ENCODE data around the gene CACNA2D2. TPM values are rescaled to one million over a fixed set of nuclear protein-coding genes. Genes with fewer than 3 reads are reported as not detected.

Gene CACNA2D2
- total and polyA plus RNA-seq, 2 of the 13 experiments (the other 11 are each of a cell fraction or from before 2014, with no cell fraction given) = not detected

GRCh38 chr3:50322386-50323091 is 180.9 kb downstream of the CACNA2D2 start, which contains the start of gene HYAL2:
HYAL2 (minus strand) TSS chr3:50322745; CDS start chr3:50320489, 2,256 bp downstream.
- no peak for DNase-seq (ENCODE audit: low spot score)
- BruUV-seq (replicated peaks) = TSS peak; percentile 85
- TF ChIP-seq JUN (CRISPR knock-in tag; IDR thresholded peaks at IDR 0.05) (no peak), SAP130 (CRISPR knock-in tag; IDR thresholded peaks at IDR 0.05; ENCODE audit: low read depth) (peak; percentile 63), ZNF280B (CRISPR knock-in tag; IDR thresholded peaks at IDR 0.05; ENCODE audit: borderline replicate concordance) (no peak), HMG20A (CRISPR knock-in tag; IDR thresholded peaks at IDR 0.05; ENCODE audit: borderline replicate concordance) (no peak), HES4 (CRISPR knock-in tag; IDR thresholded peaks at IDR 0.05; ENCODE audit: borderline replicate concordance) (no peak), RBFOX2 (IDR thresholded peaks at IDR 0.05; ENCODE audit: low read depth, low read length) (peak; percentile 86), ARNT (IDR thresholded peaks at IDR 0.05) (no peak), ZNF256 (CRISPR knock-in tag; conservative IDR thresholded peaks at IDR 0.05) (0 out of 2 replicates have a peak, but pooled peaks have one; percentile 44), ZZZ3 (CRISPR knock-in tag; IDR thresholded peaks at IDR 0.05; ENCODE audit: borderline replicate concordance) (0 out of 2 replicates have a peak, but pooled peaks have one; percentile 34), ZC3H4 (CRISPR knock-in tag; IDR thresholded peaks at IDR 0.05; ENCODE audit: borderline replicate concordance) (0 out of 2 replicates have a peak, but pooled peaks have one; percentile 32), MED1 (CRISPR knock-in tag; IDR thresholded peaks at IDR 0.05) (no peak), ZSCAN30 (CRISPR knock-in tag; IDR thresholded peaks at IDR 0.05) (no peak), ZNF687 (CRISPR knock-in tag; IDR thresholded peaks at IDR 0.05) (peak; percentile 68), CSRNP1 (CRISPR knock-in tag; IDR thresholded peaks at IDR 0.05) (0 out of 2 replicates have a peak, but pooled peaks have one; percentile 47), ZNF382 (CRISPR knock-in tag; IDR thresholded peaks at IDR 0.05; ENCODE audit: borderline replicate concordance) (no peak)

More at GRCh38 chr3:50322386-50323091, 180.9 kb downstream of the CACNA2D2 start, which contains the start of gene HYAL2:
- H3K79me2 ChIP-seq (ENCODE audit: insufficient read depth, low read length) = peaks cover 35% of the 10 kb centered on the region
- peak within 1 kb of the TSS; percentile 94 for H3K4me2 ChIP-seq (ENCODE audit: low read depth, low read length)
- intact Hi-C loops (cut with micrococcal nuclease; ENCODE audit: unreplicated experiment) = no loop called here
- peaks cover 77% of the 10 kb centered on the region for H3K4me1 ChIP-seq (ENCODE audit: insufficient read depth, low read length)
- ATAC-seq (peak; percentile 1), FAIRE-seq (no peak)
- POLR2A ChIA-PET = interaction anchor here (0.7 to 13.0 kb wide), 8 partner anchors 14 to 87 kb away, joined by 3 to 222 read pairs (median 9); partner anchors contain the start of genes GNAI2, HYAL1, HYAL3 and IFRD2
- H2AFZ ChIP-seq (ENCODE audit: low read length) = no peak within 1 kb of the TSS
- in situ Hi-C loops (cut with HindIII; ENCODE audit: extremely low pct_ligation_motif_present, low pct_unique_long_range_greater_than_20kb) = loop anchor here (5.0 kb wide), 1 partner anchor 60 kb away; no protein-coding TSS in a partner anchor
- no peaks in the 10 kb centered on the region for H4K20me1 ChIP-seq (ENCODE audit: insufficient read depth, low read length)
- H3K27me3 ChIP-seq (ENCODE audit: control insufficient read depth in 1 of 2, insufficient read depth in 2 of 2, low read length in 2 of 2) = no peaks in the 10 kb centered on the region; a peak in 1 of 5 replicates
- H3K4me3 ChIP-seq (replicated peaks in 1 of 3; ENCODE audit: insufficient read depth in 1 of 3, low read depth in 2 of 3, low read length in 3 of 3) = peak within 1 kb of the TSS; percentile 81 to 91 (median 85); a peak in 5 of 6 replicates
- H3K9ac ChIP-seq (ENCODE audit: insufficient read depth, low read depth, low read length) = peak within 1 kb of the TSS; percentile 99
- 66% methylated on average over 22 of the region's 31 CpGs for WGBS (ENCODE audit: low lambda C conversion rate)
- CTCF ChIA-PET (ENCODE audit: low intra/inter-chr PET ratio, low total read pairs) = interaction anchor here (2.3 kb wide), 1 partner anchor 19 kb away, joined by 15 read pairs; the partner anchor contains the start of gene HYAL1
- H3K27ac ChIP-seq (ENCODE audit: extremely low read length, insufficient read depth, low read length) = peak within 1 kb of the TSS; percentile 100
- no peaks in the 10 kb centered on the region for H3K9me3 ChIP-seq (ENCODE audit: low read length)
- H3K36me3 ChIP-seq (replicated peaks in 1 of 2; ENCODE audit: control insufficient read depth in 1 of 2, insufficient read depth in 2 of 2, low read length in 2 of 2) = peaks cover 10 to 31% of the 10 kb centered on the region in 2 experiments

Measured in HepG2 (cell line).